Measurements from ENCODE around the gene PITX1.

DNA sequence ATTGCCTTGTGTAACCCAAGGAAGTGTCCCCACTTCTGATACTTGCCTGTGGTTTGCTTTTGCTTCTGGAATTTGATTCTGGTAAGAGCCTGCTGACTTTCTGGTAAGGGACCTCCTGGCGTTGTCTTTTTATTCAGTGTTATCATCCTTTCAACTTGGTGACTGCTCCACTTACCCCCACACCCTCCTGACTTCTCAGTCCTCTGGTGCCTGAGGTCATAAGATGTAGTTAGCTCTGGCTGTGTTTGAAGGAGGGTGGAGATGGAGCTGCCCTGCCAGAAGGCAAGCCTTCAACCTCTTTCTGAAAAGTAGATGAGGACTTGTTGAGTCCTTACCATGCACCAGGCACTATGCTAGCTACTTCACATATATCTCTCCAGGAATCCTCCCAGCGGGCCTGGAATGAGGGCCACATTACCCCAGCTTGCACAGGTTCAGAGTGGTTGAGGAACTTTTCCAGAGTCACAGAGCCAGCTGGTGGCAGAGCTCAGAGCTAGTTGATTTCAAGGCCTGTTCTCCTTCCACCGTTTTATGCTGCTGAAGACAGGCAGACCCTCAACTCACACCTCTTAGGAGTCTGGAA is 45.2 kb upstream of the PITX1 start:
- TF ChIP-seq, protein P1, sequence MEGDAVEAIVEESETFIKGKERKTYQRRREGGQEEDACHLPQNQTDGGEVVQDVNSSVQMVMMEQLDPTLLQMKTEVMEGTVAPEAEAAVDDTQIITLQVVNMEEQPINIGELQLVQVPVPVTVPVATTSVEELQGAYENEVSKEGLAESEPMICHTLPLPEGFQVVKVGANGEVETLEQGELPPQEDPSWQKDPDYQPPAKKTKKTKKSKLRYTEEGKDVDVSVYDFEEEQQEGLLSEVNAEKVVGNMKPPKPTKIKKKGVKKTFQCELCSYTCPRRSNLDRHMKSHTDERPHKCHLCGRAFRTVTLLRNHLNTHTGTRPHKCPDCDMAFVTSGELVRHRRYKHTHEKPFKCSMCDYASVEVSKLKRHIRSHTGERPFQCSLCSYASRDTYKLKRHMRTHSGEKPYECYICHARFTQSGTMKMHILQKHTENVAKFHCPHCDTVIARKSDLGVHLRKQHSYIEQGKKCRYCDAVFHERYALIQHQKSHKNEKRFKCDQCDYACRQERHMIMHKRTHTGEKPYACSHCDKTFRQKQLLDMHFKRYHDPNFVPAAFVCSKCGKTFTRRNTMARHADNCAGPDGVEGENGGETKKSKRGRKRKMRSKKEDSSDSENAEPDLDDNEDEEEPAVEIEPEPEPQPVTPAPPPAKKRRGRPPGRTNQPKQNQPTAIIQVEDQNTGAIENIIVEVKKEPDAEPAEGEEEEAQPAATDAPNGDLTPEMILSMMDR (IDR thresholded peaks at IDR 0.05), result no peak
- no peak for TF ChIP-seq POLR2A (IDR thresholded peaks at IDR 0.05)

Data from ovary (tissue), 3 donors.